RPMI8226 (cell line): Measurements from ENCODE around the gene FLT3.
"Not testable (repeated sequence)": the region's sequence is repeated elsewhere in the genome, so short reads cannot be mapped to it uniquely, and the experiment has no call there.

Experiments
- DNase-seq: peaks from one replicate; pipeline ENCODE4 v3.0.0-alpha.2; 2015

FLT3 gene

GRCh38 chr13:27971236-27971645, 129.1 kb downstream of the FLT3 start:
- no peak for DNase-seq

DNA sequence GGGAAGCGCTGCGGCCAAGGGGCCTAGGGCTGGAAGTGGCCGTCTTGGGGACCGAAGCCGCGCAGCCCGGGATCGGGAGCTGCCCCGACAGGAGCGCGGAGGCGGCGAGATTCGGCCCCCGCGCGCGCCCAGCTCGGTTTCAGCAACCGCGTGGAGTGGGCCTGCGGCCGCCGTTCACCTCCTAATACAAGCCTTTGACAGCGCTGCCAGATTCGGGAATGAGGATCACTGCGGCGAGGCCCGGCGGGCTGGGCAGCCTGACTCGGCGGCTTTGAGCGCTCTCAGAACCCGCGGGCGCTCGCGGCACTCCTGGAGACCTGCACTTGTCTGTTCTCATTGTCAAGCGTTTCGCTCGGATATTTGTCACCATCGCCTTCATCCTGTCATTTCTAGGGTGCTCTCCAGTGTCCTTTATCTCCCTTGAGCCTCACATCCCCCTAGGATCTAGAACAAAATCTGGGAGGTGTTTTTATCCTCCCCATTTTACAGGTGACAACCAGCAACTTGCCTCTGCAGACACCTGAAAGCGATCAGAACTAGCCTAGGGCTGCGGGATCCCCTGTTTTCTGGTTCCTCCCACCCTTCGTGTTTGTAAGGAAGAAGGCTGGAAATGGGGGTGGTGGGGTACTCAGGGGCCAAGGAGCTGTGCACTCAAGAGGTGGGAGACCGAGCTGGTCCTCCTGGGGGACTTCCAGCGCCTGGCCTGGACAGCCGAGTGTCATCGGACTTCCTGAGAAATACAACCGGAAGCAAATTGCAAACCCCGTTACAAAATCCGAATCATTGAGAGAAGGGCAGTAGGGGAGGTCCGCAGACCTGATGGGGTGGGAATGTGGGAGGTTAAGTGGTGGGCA, 129.8 kb downstream of the FLT3 start:
- no peak for DNase-seq

DNA sequence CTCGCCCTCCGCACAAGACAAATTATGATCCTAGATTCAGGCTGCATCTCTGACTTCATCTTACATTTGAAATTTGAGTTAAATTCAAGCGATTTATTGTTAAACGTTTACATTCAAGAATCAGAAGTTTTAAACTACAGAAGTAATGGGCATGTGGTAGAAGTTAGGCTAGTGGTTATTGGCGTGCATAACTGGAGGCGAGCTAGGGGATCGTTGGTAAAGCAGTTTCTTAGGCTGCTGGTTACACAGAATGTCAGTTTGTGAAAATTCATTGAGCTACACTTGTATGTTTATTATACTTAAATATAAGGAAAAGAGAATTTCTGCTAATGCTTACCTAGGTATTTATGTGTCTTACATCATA, 130.5 kb downstream of the FLT3 start:
- no peak for DNase-seq

DNA sequence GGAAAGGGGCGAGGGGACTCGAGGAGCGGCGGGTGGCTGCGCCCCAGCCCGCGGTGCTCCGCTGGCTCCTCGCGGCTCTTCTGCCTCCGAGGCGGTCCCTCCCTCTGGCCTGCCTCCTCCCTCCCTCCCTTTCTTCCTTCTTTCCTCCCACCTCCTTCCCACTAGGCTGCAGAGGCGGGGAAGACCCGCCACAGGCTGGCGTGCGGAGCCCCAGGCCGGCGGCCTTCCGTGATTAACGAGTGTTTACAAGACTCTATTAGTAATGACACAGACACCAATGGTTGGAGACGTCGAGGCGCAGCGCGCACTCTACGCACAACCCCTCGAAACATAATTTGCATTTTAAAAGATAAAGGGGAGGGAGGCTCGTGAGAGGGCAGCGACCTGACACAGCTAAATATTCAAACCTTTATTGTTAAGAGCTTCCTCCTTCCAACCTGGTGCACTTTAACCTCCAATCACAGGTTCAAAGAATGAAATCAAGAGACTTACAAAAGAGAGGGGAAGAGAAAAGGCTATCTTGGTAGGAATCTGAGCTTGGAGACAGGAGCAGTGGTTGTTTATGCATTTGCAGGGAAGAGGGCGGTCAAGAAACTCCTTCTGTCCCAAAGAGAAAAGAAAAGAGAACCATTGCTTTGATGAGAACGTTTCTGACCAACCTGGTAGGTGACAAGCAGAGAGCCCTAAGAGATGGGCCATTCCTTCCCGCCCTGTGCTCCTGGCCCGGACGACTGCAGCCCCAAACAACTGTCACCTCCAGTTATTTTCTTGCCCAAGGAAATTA, 131.1 kb downstream of the FLT3 start, which contains the start of gene CDX2:
Gene CDX2 (minus strand): TSS at position 234 of the 784 bp plus-strand sequence. CDS start 309 bp downstream, outside the sequence.
- DNase-seq = no peak

DNA sequence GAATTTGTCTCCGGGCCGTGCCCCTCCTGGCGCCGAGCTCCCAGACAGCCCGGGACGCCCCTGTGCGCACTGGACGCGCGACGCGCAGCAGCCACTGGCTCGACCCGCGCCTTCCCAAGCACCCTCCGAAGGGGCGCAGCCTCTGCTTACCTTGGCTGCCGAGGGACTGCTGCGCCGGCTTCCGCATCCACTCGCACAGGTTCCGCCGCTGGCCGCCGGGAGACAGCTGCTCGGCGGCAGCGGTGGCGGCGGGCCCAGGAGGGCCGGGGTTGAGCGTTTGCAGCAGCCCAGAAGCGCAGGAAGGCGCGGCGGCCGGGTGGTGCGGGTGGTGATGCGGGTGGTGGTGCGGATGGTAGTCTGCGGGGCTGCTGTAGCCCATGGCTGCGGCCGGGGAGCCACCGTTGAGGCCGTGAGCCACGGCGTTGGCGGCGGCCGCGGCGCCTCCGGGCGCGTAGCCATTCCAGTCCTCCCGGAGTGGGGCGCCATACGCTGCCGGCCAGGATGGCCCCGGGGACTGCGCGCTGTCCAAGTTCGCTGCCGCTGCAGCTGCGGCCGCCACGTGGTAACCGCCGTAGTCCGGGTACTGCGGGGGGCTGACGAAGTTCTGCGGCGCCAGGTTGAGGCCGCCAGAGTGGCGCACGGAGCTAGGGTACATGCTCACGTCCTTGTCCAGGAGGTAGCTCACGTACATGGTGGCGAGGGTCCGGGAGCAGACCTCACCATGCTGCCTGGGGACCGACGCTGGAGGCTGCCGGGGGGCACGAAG, 131.9 kb downstream of the FLT3 start:
- DNase-seq = no peak

DNA sequence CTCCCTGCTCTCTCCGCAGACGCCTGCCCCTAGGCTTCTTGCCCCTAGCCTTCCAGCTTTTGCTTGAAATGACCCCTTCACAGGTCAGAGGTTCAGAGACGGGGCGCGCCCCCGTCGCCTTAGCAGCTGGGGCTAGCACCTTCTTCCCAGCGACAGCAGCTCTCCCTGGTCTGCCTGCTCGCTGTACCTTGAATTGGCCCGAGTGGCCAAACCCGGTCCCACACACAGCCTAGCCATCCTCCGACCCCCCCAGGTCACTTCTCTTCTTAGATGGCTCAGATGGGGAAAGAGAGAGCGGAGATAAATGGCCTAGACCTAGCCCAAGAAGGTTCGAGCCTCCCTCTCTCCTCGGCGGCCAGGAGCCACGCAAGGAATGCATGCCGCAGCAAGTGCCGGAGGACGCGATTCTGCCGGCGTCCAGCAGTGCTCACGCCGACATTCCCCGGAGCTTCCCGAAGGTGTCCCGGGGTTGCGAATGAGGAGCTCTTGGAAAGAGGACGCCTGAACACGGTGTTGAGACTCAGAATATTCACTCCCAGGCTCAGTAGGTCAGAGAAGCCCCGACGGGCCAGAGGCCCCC, 132.6 kb downstream of the FLT3 start:
- DNase-seq = no peak

DNA sequence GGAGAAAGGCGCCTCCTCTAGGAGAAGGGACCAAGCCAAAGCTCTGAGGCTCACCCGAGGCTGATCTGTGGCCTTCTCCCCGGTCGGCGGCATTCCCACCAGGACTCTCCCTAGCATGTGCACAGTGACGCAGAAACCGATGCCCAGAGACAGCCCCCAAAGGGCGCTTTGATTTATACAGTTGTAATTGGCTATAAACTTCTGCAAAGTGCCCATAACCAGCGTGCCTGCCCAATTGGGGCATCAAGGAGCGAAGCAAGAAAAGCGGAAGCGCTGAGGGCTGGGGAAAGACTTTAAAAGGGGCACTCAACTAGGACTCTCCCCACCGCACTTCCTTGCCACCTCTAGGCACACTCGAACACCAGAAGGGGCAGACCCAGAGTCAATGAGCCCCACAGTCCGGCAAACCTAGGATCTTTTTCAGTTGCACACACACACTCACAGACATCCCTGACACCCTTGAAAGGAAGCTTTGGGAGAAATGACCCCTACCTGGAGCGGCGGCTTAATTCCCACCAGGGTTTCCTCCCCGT, 133.1 kb downstream of the FLT3 start:
- no peak for DNase-seq

- no peak for DNase-seq
Observed at GRCh38 chr13:27966641-27967202, 133.7 kb downstream of the FLT3 start.

GRCh38 chr13:27965740-27966640, 134.4 kb downstream of the FLT3 start:
- DNase-seq = no peak

DNA sequence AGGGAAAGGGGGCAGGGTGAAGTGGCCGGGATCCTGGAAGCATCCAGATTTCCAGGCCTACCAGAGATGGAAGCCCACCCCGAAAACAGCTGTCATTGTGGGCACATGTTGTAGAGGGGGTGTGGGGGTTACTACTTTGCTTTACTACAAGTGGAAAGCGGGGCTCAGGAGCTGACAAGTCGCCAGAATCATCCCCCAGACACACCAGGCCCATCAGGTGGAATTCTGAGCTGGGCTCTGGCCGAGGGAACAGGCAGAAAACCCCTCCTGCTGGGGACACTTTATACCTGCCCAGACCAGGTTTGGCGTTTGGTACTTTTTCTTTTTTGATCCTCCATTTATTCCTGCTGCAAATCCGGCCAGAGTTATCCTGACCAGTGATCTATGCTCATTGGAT, 135.0 kb downstream of the FLT3 start:
- DNase-seq = no peak

DNA sequence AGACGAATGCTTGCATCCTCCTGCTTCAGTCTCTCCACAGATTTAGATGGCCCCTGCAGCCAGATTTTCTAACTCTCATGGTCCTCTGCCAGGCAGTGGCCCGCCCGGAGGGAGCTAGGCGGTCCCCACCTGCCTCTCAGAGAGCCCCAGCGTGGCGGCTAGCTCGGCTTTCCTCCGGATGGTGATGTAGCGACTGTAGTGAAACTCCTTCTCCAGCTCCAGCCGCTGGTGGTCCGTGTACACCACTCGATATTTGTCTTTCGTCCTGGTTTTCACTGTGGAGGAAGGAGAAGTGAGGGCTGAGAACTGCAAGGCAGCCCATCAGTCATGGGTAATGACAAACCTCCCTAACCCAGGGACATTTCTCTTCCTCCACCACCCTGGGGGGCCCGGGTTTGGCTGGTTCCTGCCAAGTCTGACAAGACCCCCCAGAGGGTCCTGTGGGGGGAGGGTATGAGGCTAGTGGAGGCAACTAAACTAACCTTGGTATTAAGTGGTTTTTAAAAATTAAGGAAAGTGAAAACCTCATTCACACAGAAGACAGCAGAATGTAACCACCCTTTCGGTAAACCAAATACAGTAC, 135.5 kb downstream of the FLT3 start:
- DNase-seq = no peak

DNA sequence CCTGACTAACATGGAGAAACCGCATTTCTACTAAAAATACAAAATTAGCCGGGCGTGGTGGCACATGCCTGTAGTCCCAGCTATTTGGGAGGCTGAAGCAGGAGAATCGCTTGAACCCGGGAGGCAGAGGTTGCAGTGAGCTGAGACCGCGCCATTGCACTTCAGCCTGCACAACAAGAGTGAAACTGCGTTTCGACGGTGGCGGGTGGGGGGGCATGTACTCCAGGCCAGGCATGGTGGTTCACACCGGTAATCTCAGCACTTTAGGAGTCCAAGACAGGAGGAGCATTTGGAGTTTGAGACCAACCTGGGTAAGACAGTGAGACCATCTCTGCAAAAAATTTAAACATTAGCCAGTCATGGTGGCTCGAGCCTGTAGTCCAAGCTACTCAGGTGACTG, 136.2 kb downstream of the FLT3 start:
- not testable (repeated sequence) for DNase-seq

GRCh38 chr13:27963491-27963890, 136.9 kb downstream of the FLT3 start:
- no peak for DNase-seq

DNA sequence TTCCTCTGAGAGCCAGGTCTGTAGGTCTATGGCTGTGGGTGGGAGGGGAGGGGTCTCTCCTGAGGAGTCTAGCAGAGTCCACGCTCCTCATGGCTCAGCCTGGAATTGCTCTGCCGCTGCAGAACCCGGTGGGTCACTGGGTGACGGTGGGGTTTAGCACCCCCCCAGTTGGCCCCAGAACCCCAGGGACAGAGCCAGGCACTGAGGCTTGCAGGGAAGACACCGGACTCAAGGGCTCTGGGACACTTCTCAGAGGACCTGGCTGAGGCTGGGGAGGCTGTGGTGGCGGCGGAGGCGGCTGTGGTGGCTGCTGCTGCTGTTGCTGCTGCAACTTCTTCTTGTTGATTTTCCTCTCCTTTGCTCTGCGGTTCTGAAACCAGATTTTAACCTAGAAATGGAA, 137.4 kb downstream of the FLT3 start:
- DNase-seq = no peak

DNA sequence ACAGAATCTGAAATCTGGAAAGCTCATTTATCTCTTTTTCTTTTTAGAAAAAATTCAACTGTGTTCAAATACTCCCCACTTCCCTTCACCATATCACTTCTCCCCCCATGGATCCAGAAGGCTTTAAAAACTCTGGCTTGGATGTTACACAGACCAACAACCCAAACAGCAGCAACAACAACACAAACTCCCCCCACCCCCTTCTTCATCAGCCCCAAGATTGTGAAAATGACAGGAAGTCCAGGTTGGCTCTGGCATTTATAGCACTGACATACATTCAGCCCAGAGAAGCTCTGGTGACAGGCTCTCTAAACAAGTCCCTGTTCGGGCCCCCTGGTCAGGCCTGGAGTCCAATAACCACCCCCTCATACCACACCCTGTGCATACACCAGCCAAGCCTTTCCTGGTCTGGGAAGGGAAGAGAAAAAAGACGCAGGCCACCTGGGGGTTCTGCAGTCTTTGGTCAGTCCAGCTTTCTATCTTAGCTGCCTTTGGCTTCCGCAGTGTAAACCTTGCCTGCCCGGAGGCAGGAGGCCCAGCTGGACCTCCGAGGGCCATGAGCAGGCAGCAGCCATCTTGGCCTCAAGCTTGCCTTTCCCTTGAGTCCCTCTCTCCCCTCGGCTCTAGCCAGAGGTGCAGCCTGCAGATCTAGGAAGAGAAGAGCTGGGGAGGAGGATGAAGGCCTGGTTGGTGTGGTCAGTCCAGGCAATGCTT, 138.1 kb downstream of the FLT3 start:
- DNase-seq = no peak

GRCh38 chr13:27961227-27962085, 138.9 kb downstream of the FLT3 start:
- no peak for DNase-seq

GRCh38 chr13:27960362-27961226, 139.8 kb downstream of the FLT3 start:
- DNase-seq = peak; percentile 51

GRCh38 chr13:27959976-27960361, 140.4 kb downstream of the FLT3 start:
- no peak for DNase-seq
